Fibroblast of skin of right biceps (primary cell): Measurements from ENCODE around the gene RSPO4.

Experiments used
- DNase-seq: peaks from one replicate; pipeline ENCODE4 v3.0.0-alpha.2; 2013

The RSPO4 gene

GRCh38 chr20:967796-968742 lies 34.0 kb downstream of the RSPO4 start:
- peak; percentile 35 for DNase-seq

GRCh38 chr20:965956-966355 lies 36.2 kb downstream of the RSPO4 start:
- no peak for DNase-seq

- no peak for DNase-seq
These were observed 38.3 kb downstream of the RSPO4 start for GRCh38 chr20:963795-964194.

- DNase-seq, result no peak
These were observed 39.4 kb downstream of the RSPO4 start for GRCh38 chr20:962683-963082.

GRCh38 chr20:962223-962622 lies 39.9 kb downstream of the RSPO4 start:
- no peak for DNase-seq

- no peak for DNase-seq
These were observed 40.3 kb downstream of the RSPO4 start for GRCh38 chr20:961768-962167.

- no peak for DNase-seq
These were observed 42.0 kb downstream of the RSPO4 start for GRCh38 chr20:959996-960615.

- no peak for DNase-seq
These were observed 42.9 kb downstream of the RSPO4 start for GRCh38 chr20:958936-959815.

- DNase-seq, result no peak
These were observed 44.6 kb downstream of the RSPO4 start for GRCh38 chr20:957544-957943.

GRCh38 chr20:956330-956951 lies 45.7 kb downstream of the RSPO4 start:
- peak; percentile 45 for DNase-seq

- no peak for DNase-seq
These were observed 46.5 kb downstream of the RSPO4 start for GRCh38 chr20:955656-956055.

GRCh38 chr20:955111-955510 lies 47.0 kb downstream of the RSPO4 start:
- DNase-seq, result no peak

- no peak for DNase-seq
These were observed 48.4 kb downstream of the RSPO4 start for GRCh38 chr20:953742-954141.

- DNase-seq, result no peak
These were observed 49.8 kb downstream of the RSPO4 start for GRCh38 chr20:952196-952795.

- DNase-seq, result no peak
These were observed 50.5 kb downstream of the RSPO4 start for GRCh38 chr20:951384-952169.

- no peak for DNase-seq
These were observed 52.4 kb downstream of the RSPO4 start for GRCh38 chr20:949717-950116.

- no peak for DNase-seq
These were observed 55.3 kb downstream of the RSPO4 start for GRCh38 chr20:946826-947225.

- no peak for DNase-seq
These were observed 56.3 kb downstream of the RSPO4 start for GRCh38 chr20:945841-946240.

GRCh38 chr20:944774-945410 lies 57.2 kb downstream of the RSPO4 start:
- no peak for DNase-seq

GRCh38 chr20:944148-944547 lies 58.0 kb downstream of the RSPO4 start:
- DNase-seq, result no peak

GRCh38 chr20:942611-943010 lies 59.5 kb downstream of the RSPO4 start:
- DNase-seq, result no peak
